Testis (tissue), 2 donors: Measurements from ENCODE around the gene PORCN.

Experiments
- CTCF ChIP-seq, 3 experiments: fragments of 450-650 bp in 2 of 3; fragments of 200-600 bp in 1 of 3; sonication (generic) in 1 of 3; IDR thresholded peaks; one replicate each; pipeline ENCODE4 v1.5.1; 2016 to 2019; ENCODE audit warnings: antibody characterized with exemption in 3 of 3, mild to moderate bottlenecking in 2 of 3, moderate library complexity in 1 of 3
- POLR2A ChIP-seq: fragments of 450-650 bp; IDR thresholded peaks from one replicate; pipeline ENCODE4 v1.6.1; 2017; ENCODE audit warnings: antibody characterized with exemption, mild to moderate bottlenecking, moderate library complexity

GRCh38 chrX:48477960-48478755 lies 30.6 kb upstream of the PORCN start:
- TF ChIP-seq CTCF (IDR thresholded peaks at IDR 0.05) = no peak
- TF ChIP-seq POLR2A = no peak
